ENCODE data around the gene HOXA10. TPM values are rescaled to one million over a fixed set of nuclear protein-coding genes. Genes with fewer than 3 reads are reported as not detected.

Gene HOXA10
- total RNA-seq, 2 experiments from 2014 or later: not detected

DNA sequence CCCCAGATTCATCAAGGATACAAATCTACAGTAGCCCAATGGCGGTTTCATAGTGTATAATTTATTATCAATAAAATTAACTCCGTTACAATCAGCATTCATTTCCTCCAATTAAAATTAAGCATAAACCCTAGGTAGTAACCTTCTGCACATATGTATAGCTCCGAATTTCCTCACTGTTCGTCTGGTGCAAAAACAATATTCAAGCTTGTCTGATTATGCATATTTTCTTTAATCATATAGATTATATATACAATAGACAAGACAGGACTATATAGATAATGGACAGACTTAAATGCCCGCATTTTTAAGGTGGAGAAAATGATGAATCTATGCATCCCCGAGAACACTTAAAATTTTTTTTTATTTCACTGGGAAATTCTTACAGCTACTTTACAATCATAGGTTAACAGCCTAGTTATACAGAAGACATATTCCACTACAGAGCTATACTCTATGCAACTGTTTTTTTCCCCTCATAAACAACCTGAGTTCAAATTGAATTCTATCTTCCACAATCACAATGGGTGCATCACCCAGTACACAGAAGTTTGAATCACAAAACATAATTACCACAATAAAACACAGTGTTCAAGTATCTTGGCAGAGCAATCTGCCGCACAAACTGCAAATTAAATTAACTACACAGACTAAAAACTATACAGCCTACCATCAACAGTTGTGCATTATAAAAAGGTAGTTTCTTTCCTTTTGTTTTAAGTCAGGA, 11.4 kb downstream of the HOXA10 start:
- Histone ChIP-seq H3K9me3 (ENCODE audit: control insufficient read depth in 1 of 2, insufficient read depth in 1 of 2, low read length in 2 of 2) (peaks cover 0 to 63% of the 10 kb centered on the region in 2 experiments), H3K36me3 (ENCODE audit: insufficient read depth, low read length) (no peaks in the 10 kb centered on the region), H3K27me3 (ENCODE audit: control insufficient read depth in 1 of 2, insufficient read depth in 2 of 2, low read length in 2 of 2) (peaks cover 85 to 96% of the 10 kb centered on the region in 2 experiments), H3K4me3 (ENCODE audit: low read length) (no peak overlapping the region), H3K27ac (ENCODE audit: low read depth in 1 of 2, low read length in 2 of 2) (no peak overlapping the region), H3K4me1 (ENCODE audit: insufficient read depth, low read length) (peaks cover 61% of the 10 kb centered on the region)
- ATAC-seq (ENCODE audit: poor library complexity) (no peak), DNase-seq (no peak)
- no peak for TF ChIP-seq CTCF (IDR thresholded peaks at IDR 0.05)
- Mint-ChIP-seq H3K27ac (no peak overlapping the region), H3K4me3 (peak overlapping the region; percentile 46), H3K9me3 (no peaks in the 10 kb centered on the region), H3K4me1 (ENCODE audit: low read depth) (peaks cover 46% of the 10 kb centered on the region), H3K36me3 (ENCODE audit: low read depth) (peaks cover 4% of the 10 kb centered on the region), H3K27me3 (peaks cover 93% of the 10 kb centered on the region)
- CTCF ChIA-PET: interaction anchor here (0.7 to 3.7 kb wide), 8 partner anchors 13 to 1270 kb away, joined by 3 to 51 read pairs (median 8); no protein-coding TSS in a partner anchor
- intact Hi-C loops (cut with DNase I, micrococcal nuclease): loop anchor here (5.0 to 10.0 kb wide), 6 partner anchors 495 to 1310 kb away; partner anchors contain the start of gene SNX10 (in 1 of the 2)
- POLR2A ChIA-PET: interaction anchor here (0.8 to 1.5 kb wide), 2 partner anchors 14 to 30 kb away, joined by 3 to 5 read pairs; no protein-coding TSS in a partner anchor

GRCh38 chr7:27161721-27162560, 12.2 kb downstream of the HOXA10 start:
- ATAC-seq (ENCODE audit: poor library complexity) (no peak), DNase-seq (peak in 2 of 14 experiments; percentile 19 to 31)
- Histone ChIP-seq H3K4me1 (ENCODE audit: insufficient read depth, low read length) (peaks cover 60% of the 10 kb centered on the region), H3K4me3 (ENCODE audit: low read length) (no peak overlapping the region), H3K9me3 (ENCODE audit: control insufficient read depth in 1 of 2, insufficient read depth in 1 of 2, low read length in 2 of 2) (peaks cover 0 to 64% of the 10 kb centered on the region in 2 experiments), H3K36me3 (ENCODE audit: insufficient read depth, low read length) (no peaks in the 10 kb centered on the region), H3K27me3 (ENCODE audit: control insufficient read depth in 1 of 2, insufficient read depth in 2 of 2, low read length in 2 of 2) (peaks cover 85 to 96% of the 10 kb centered on the region in 2 experiments), H3K27ac (ENCODE audit: low read depth in 1 of 2, low read length in 2 of 2) (no peak overlapping the region)
- no peak for TF ChIP-seq CTCF (IDR thresholded peaks at IDR 0.05)
- H3K4me3 Mint-ChIP-seq: peak overlapping the region; percentile 25
- POLR2A ChIA-PET: interaction anchor here (0.8 to 1.6 kb wide), 7 partner anchors 9 to 482 kb away, joined by 3 to 8 read pairs (median 6); no protein-coding TSS in a partner anchor
- H3K27me3 Mint-ChIP-seq: peaks cover 93% of the 10 kb centered on the region
- H3K4me1 Mint-ChIP-seq (ENCODE audit: low read depth): peaks cover 45% of the 10 kb centered on the region
- intact Hi-C loops (cut with DNase I, micrococcal nuclease): loop anchor here (1.0 to 10.0 kb wide), 12 partner anchors 308 to 1310 kb away; partner anchors contain the start of gene SNX10 (in 1 of the 2)
- H3K36me3 Mint-ChIP-seq (ENCODE audit: low read depth): peaks cover 4% of the 10 kb centered on the region
- H3K27ac Mint-ChIP-seq: no peak overlapping the region
- H3K9me3 Mint-ChIP-seq: no peaks in the 10 kb centered on the region
- CTCF ChIA-PET: interaction anchor here (0.7 to 3.7 kb wide), 16 partner anchors 10 to 1272 kb away, joined by 3 to 51 read pairs (median 6); partner anchors contain the start of gene HOXA3

GRCh38 chr7:27161214-27161720, 12.9 kb downstream of the HOXA10 start:
- Histone ChIP-seq H3K36me3 (ENCODE audit: insufficient read depth, low read length) (no peaks in the 10 kb centered on the region), H3K4me1 (ENCODE audit: insufficient read depth, low read length) (peaks cover 57% of the 10 kb centered on the region), H3K27me3 (ENCODE audit: control insufficient read depth in 1 of 2, insufficient read depth in 2 of 2, low read length in 2 of 2) (peaks cover 83 to 94% of the 10 kb centered on the region in 2 experiments), H3K4me3 (ENCODE audit: low read length) (peak overlapping the region; percentile 60), H3K9me3 (ENCODE audit: control insufficient read depth in 1 of 2, insufficient read depth in 1 of 2, low read length in 2 of 2) (peaks cover 0 to 64% of the 10 kb centered on the region in 2 experiments), H3K27ac (ENCODE audit: low read depth in 1 of 2, low read length in 2 of 2) (no peak overlapping the region)
- TF ChIP-seq CTCF (IDR thresholded peaks at IDR 0.05): peak; percentile 1
- H3K4me3 Mint-ChIP-seq: peak overlapping the region; percentile 87
- DNase-seq (peak in 2 of 14 experiments; percentile 52 to 55), ATAC-seq (ENCODE audit: poor library complexity) (no peak)
- H3K9me3 Mint-ChIP-seq: no peaks in the 10 kb centered on the region
- peak overlapping the region; percentile 42 for H3K27ac Mint-ChIP-seq
- peaks cover 4% of the 10 kb centered on the region for H3K36me3 Mint-ChIP-seq (ENCODE audit: low read depth)
- intact Hi-C loops (cut with DNase I, micrococcal nuclease): loop anchor here (1.0 to 10.0 kb wide), 12 partner anchors 307 to 1309 kb away; partner anchors contain the start of gene SNX10 (in 1 of the 2)
- ChIA-PET POLR2A (interaction anchor here (0.6 to 1.6 kb wide), 10 partner anchors 10 to 1267 kb away, joined by 3 to 8 read pairs (median 4); no protein-coding TSS in a partner anchor), CTCF (interaction anchor here (0.6 to 3.7 kb wide), 31 partner anchors 9 to 1271 kb away, joined by 3 to 51 read pairs (median 5); partner anchors contain the start of genes HOXA11 and HOXA3)
- peaks cover 45% of the 10 kb centered on the region for H3K4me1 Mint-ChIP-seq (ENCODE audit: low read depth)
- H3K27me3 Mint-ChIP-seq: peaks cover 93% of the 10 kb centered on the region
